PC-9 (cell line): Measurements from ENCODE around the gene SLC23A1. TPM values are rescaled to one million over a fixed set of nuclear protein-coding genes. Genes with fewer than 3 reads are reported as not detected.

Experiments
- BruUV-seq: library from RNA; stranded (reverse); fragments of 400-500 nt; replicated peaks from 2 replicates; lab custom pipeline; 2021; lab: Mats Ljungman, UMichigan
- CTCF ChIA-PET: fragments of 300-600 bp; sonication (Branson Sonifier 250); formaldehyde crosslinking; loops from one replicate; lab custom pipeline; 2022; ENCODE audit warnings: antibody characterized with exemption; lab: Charles Lee
- POLR2A ChIA-PET: fragments of 300-600 bp; sonication (Branson Sonifier 250); formaldehyde crosslinking; loops from one replicate; lab custom pipeline; 2022; ENCODE audit warnings: antibody characterized with exemption; ENCODE audit not compliant: unreplicated experiment; lab: Charles Lee
- DNase-seq, 2 experiments: peaks; one replicate each; pipeline versions ENCODE4 v3.0.0 to v3.0.0-alpha.2; 2015 to 2022; ENCODE audit warnings: mixed read lengths in 1 of 2
- H2AFZ ChIP-seq: fragments of 200-600 bp; sonication (generic); 2 replicates; pipeline ENCODE4 v1.8.1; 2017; ENCODE audit warnings: antibody characterized with exemption
- H3F3A ChIP-seq: fragments of 200-600 bp; sonication (generic); 2 replicates; pipeline ENCODE4 v1.8.1; 2017; ENCODE audit warnings: antibody characterized with exemption, mild to moderate bottlenecking, low read depth; ENCODE audit not compliant: insufficient read depth
- H3K27ac ChIP-seq: fragments of 200-600 bp; sonication (generic); 2 replicates; pipeline ENCODE4 v1.6.1; 2016; ENCODE audit warnings: mixed run types
- H3K27me3 ChIP-seq: fragments of 200-600 bp; sonication (generic); 2 replicates; pipeline ENCODE4 v1.6.1; 2016; ENCODE audit warnings: low read depth, mixed run types; ENCODE audit not compliant: insufficient read depth
- H3K36me3 ChIP-seq: fragments of 200-600 bp; sonication (generic); 2 replicates; pipeline ENCODE4 v1.6.1; 2016; ENCODE audit warnings: low read depth, mixed run types
- H3K4me1 ChIP-seq: fragments of 200-600 bp; sonication (generic); replicated peaks from 2 replicates; pipeline ENCODE4 v1.6.1; 2016; ENCODE audit warnings: mixed run types; ENCODE audit not compliant: insufficient read depth
- H3K4me2 ChIP-seq: fragments of 200-600 bp; sonication (generic); 2 replicates; pipeline ENCODE4 v1.6.1; 2017; ENCODE audit warnings: mixed run types
- H3K4me3 ChIP-seq: fragments of 200-600 bp; sonication (generic); 2 replicates; pipeline ENCODE4 v1.6.1; 2016; ENCODE audit warnings: mixed run types
- H3K79me2 ChIP-seq: fragments of 200-600 bp; sonication (generic); 2 replicates; pipeline ENCODE4 v1.6.1; 2017; ENCODE audit warnings: low read depth, mixed run types
- H3K9me2 ChIP-seq: fragments of 200-600 bp; sonication (generic); 2 replicates; pipeline ENCODE4 v1.8.1; 2017; ENCODE audit warnings: mild to moderate bottlenecking; ENCODE audit not compliant: insufficient read depth
- H3K9me3 ChIP-seq: fragments of 200-600 bp; sonication (generic); 2 replicates; pipeline ENCODE4 v1.8.1; 2016; ENCODE audit warnings: low read depth; ENCODE audit not compliant: insufficient read depth
- H4K20me1 ChIP-seq: fragments of 200-600 bp; sonication (generic); 2 replicates; pipeline ENCODE4 v1.8.1; 2017; ENCODE audit not compliant: insufficient read depth
- EZH2 ChIP-seq: fragments of 200-600 bp; sonication (generic); IDR thresholded peaks from 2 replicates; pipeline ENCODE4 v1.8.0; 2017; ENCODE audit warnings: antibody characterized with exemption, low read depth
- intact Hi-C: fragments of 100-400 bp; cut with micrococcal nuclease; formaldehyde crosslinking; loops from one replicate; pipeline ENCODE4 v1.10.0; 2022; ENCODE audit not compliant: unreplicated experiment
- total RNA-seq: library from RNA; stranded (reverse); gene quantifications from 2 replicates; pipeline ENCODE4 v1.2.3, GENCODE V29; 2021
- TF ChIP-seq, protein P1 (sequence below): fragments of 200-600 bp; sonication (generic); conservative IDR thresholded peaks from 2 replicates; pipeline ENCODE4 v1.6.1; 2017; ENCODE audit warnings: mixed run types, antibody characterized with exemption, mild to moderate bottlenecking, moderate library complexity

Gene SLC23A1
- total RNA-seq, 1 experiment from 2014 or later: 1.9 TPM

GRCh38 chr5:139377226-139377625 lies 5.9 kb downstream of the SLC23A1 start:
- CTCF ChIA-PET: interaction anchor here (0.7 kb wide), 1 partner anchor 490 kb away, joined by 4 read pairs; no protein-coding TSS in a partner anchor
- intact Hi-C loops: no loop called here
- H3K36me3 ChIP-seq: no peaks in the 10 kb centered on the region

DNA sequence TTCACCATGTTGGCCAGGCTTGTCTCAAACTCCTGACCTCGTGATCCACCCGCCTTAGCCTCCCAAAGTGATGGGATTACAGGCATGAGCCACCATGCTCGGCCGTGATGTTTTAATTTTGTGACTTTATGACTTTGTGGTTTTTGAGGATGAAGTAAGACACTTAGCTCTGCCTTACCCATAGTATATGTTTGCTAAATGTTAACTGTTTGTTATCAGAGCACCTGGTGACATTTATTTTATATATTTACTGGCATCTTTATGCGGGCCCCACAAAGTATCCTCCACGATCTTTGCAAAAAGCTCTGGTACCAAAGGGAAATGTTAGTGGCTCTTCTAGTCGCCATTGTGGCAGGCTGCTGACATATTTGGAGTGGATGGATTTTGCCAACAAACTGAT lies 6.7 kb downstream of the SLC23A1 start:
- DNase-seq: no peak
- Histone ChIP-seq H2AFZ (no peak overlapping the region), H3K4me3 (no peak overlapping the region), H3K9me3 (no peaks in the 10 kb centered on the region), H3K36me3 (peaks cover 8% of the 10 kb centered on the region; the same call in 1 of the 2 replicates), H3K4me1 (peaks cover 33% of the 10 kb centered on the region), H3K27ac (no peak overlapping the region), H3F3A (peaks cover 32% of the 10 kb centered on the region), H3K79me2 (no peaks in the 10 kb centered on the region), H3K9me2 (no peaks in the 10 kb centered on the region), H3K27me3 (no peaks in the 10 kb centered on the region), H3K4me2 (no peak overlapping the region), H4K20me1 (no peaks in the 10 kb centered on the region)
- no peak for TF ChIP-seq EZH2
- TF ChIP-seq, protein P1, sequence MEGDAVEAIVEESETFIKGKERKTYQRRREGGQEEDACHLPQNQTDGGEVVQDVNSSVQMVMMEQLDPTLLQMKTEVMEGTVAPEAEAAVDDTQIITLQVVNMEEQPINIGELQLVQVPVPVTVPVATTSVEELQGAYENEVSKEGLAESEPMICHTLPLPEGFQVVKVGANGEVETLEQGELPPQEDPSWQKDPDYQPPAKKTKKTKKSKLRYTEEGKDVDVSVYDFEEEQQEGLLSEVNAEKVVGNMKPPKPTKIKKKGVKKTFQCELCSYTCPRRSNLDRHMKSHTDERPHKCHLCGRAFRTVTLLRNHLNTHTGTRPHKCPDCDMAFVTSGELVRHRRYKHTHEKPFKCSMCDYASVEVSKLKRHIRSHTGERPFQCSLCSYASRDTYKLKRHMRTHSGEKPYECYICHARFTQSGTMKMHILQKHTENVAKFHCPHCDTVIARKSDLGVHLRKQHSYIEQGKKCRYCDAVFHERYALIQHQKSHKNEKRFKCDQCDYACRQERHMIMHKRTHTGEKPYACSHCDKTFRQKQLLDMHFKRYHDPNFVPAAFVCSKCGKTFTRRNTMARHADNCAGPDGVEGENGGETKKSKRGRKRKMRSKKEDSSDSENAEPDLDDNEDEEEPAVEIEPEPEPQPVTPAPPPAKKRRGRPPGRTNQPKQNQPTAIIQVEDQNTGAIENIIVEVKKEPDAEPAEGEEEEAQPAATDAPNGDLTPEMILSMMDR: no peak
- POLR2A ChIA-PET: no interaction called here
- CTCF ChIA-PET: no interaction called here
- intact Hi-C loops: no loop called here
- BruUV-seq: no TSS peak

More at GRCh38 chr5:139377226-139377625, 5.9 kb downstream of the SLC23A1 start:
- Histone ChIP-seq H3K27ac (no peak overlapping the region), H3K4me2 (no peak overlapping the region), H3K27me3 (no peaks in the 10 kb centered on the region), H3K9me2 (no peaks in the 10 kb centered on the region), H3K9me3 (no peaks in the 10 kb centered on the region), H2AFZ (no peak overlapping the region), H3K4me3 (no peak overlapping the region), H3F3A (peaks cover 23% of the 10 kb centered on the region), H4K20me1 (no peaks in the 10 kb centered on the region), H3K79me2 (no peaks in the 10 kb centered on the region), H3K4me1 (peaks cover 32% of the 10 kb centered on the region)
- no peak for TF ChIP-seq EZH2
- TF ChIP-seq, protein P1: no peak
- no peak for DNase-seq
- POLR2A ChIA-PET: no interaction called here
- no TSS peak for BruUV-seq

GRCh38 chr5:139374909-139375308 lies 8.2 kb downstream of the SLC23A1 start:
- H3F3A ChIP-seq: peaks cover 41% of the 10 kb centered on the region
- H3K4me2 ChIP-seq: no peak overlapping the region
- TF ChIP-seq EZH2: no peak
- TF ChIP-seq, protein P1: no peak
- DNase-seq: no peak
- no peak overlapping the region for H3K27ac ChIP-seq
- H3K79me2 ChIP-seq: no peaks in the 10 kb centered on the region
- H3K4me1 ChIP-seq: peaks cover 33% of the 10 kb centered on the region
- no peaks in the 10 kb centered on the region for H3K27me3 ChIP-seq
- H4K20me1 ChIP-seq: no peaks in the 10 kb centered on the region
- intact Hi-C loops: no loop called here
- POLR2A ChIA-PET: no interaction called here
- H3K9me2 ChIP-seq: no peaks in the 10 kb centered on the region
- no TSS peak for BruUV-seq
- CTCF ChIA-PET: no interaction called here
- peaks cover 14% of the 10 kb centered on the region; the same call in 1 of the 2 replicates for H3K36me3 ChIP-seq
- H2AFZ ChIP-seq: no peak overlapping the region
- no peak overlapping the region for H3K4me3 ChIP-seq
- H3K9me3 ChIP-seq: no peaks in the 10 kb centered on the region
